T-helper 2 cell (primary cell): Measurements from ENCODE around the gene CEP112.

Source experiments
- DNase-seq, 5 experiments: peaks; one replicate each; pipeline versions ENCODE4 v3.0.0 to v3.0.0-alpha.2; 2012 to 2022

Gene CEP112

DNA sequence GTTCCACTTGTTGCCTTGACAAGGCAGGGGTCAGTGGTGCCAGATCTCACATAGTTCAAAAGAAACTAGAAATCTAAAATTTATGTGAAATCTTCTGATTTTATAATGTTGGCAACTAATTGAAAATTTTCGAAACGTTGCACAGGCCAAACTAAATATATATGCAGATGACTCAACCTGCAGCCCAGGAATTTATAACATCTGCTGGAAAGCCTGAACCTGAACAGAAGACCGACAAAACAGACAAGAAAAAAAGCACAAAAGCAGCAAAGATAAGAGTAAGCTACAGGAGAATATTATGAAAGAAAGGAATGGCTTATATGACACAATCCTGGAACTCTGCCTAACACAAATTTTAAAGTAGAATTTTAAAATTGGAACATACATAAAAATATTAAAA lies 207.6 kb downstream of the CEP112 start:
- DNase-seq: no peak

DNA sequence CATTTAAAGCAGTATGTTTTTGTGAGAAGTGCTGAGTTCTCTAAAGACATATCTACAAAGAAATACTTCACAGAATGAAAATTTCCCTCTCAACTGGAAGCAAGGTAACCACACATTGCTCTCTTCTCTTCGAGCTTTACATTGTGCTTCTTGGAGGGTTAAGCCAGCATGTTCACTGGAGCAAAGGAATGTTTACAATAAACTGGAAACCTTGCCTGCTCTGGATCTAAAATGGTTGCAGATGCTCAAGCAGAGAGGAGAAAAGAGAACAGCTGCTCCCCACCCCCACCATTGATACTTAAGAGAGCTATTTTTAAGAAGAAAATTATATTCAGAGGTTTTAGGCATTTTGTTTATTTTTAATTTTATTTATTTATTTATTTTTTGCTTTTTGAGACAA lies 213.1 kb downstream of the CEP112 start:
- no peak for DNase-seq

DNA sequence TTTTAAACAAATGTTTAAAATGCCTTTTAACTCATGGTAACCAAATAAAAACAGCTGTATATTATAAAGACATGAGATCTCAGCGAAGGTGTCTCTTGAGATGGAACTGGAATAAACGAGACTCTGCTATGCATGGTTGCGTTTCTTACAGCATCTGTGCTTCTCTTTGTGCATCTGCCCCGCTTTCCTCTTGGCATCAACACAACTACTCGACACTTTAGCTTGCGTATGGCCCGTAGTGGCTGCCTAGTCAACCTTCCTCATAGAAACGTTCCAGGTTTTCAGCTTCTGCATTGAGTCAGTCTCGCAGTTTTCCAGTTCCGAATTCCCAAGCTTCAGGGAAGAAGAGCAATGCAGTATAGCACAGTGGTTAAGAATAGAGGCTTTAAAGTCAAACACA lies 214.9 kb downstream of the CEP112 start:
- DNase-seq: no peak

DNA sequence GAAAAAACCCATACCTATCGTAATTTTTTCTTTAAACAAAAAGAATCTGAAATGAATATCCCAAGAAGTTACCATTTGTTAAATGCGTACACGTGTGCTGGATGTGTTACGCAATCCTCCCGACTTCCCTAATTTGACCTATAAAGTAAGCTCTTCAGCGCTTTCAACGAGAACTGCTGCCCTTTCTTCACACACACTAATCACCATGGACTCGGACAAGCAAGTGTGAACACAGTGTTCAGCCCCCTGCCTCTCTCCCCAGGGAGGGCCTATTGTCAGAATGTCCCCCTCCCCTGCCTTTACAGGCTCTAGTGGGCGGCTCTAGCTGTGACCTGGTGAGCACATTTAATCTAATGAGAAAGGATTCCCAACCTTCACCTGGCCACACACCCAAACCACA lies 216.1 kb downstream of the CEP112 start:
- no peak for DNase-seq

DNA sequence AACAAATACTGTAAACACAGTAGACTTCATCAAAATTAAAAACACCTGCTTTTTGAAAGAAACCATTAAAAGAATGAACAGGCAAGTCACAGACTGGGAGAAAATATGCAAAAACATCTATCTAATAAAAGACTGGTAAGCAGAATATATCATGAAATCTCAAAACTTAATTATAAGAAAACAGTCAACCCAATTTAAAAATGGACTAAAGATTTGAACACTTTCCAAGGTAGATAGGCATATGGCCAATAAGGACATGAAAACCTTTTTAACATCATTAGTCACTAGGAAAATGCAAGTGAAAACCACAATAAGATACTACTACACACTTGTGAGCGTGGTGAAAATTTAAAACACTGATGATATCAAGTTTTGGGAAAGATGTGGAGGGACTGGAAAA lies 218.7 kb downstream of the CEP112 start:
- no peak for DNase-seq

DNA sequence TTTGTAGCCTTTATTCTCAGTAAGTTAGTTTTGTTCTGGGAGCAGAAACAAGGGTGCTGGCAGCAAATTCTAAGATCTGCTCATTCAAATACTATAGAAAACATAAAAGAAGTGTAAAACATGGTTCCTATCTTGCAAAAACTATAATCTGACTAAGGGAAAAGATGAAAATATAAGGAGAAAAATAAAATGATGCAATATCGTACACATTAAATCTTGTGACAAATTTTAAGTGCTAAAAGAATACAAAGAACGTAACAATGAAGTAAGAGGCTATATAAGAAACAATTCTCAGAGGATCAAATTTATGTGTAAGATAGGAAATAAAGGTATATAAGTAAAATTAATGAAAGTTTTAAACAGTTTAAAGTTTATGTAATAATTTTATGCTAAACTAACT lies 224.6 kb downstream of the CEP112 start:
- DNase-seq: no peak

DNA sequence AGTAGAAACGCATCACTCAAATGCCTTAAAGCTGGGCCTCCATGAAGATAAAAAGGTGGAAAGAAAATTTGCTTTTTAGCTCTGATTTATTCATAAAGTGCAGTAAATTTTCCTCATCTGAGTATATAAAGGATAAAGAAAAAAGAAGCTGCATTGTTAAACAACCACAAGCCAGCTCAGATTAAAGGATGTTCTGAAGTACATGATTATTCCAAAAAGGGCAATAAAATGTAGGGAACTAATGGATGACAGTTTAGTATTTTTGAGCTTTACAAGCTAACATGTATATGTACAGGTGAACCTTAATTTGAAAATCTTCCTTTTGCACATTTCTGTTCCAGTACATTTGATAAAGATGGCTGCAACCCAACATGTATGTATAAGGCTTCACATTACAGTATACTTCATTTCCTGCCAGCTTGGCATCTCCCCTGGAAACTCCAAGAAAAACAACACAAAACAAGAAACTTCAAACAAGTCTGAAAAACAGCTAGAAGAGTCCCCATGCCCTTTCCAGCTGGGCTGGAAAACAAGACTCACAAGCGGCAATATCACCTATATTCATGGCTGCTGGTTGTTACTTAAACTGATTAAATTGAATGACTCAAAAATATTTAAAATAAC lies 225.7 kb downstream of the CEP112 start:
- DNase-seq: no peak

DNA sequence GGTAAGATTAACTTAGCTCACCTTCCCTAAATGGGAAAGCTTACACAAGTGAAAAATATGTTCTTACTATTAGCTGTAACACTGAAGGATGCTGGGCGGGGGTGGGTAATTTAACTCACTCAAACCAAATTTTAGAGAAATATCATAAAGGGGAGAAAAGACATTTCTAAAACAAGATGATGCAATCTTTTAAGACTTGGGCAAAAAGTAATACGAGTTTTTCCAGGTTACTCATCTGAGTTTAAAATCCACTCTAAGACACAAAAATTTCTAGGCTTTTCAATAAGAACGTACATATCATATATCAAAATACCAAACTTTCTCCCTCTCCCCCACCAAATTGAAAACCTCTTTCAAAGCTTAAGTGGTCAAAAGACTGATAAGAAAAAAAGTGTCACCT lies 228.8 kb downstream of the CEP112 start:
- DNase-seq: no peak

DNA sequence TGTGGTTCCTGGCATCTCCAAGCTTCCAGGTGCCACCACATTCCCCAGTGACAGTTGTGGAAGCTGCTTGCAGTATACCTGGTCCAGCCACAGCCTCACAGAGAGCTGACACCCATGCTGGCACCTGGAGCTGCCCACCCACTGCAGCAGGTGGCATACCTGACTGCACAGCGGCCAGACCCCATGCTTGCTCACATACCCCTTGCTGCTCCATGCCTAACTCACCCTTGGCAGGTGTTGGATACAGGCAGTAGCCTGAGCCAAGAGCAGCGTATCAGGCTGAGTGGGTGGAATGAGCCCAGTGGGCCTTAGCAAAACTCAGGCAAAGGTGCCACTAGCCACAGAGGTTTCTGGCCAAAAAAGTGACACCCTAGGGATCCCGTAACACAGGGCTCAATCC lies 232.3 kb downstream of the CEP112 start:
- no peak for DNase-seq

DNA sequence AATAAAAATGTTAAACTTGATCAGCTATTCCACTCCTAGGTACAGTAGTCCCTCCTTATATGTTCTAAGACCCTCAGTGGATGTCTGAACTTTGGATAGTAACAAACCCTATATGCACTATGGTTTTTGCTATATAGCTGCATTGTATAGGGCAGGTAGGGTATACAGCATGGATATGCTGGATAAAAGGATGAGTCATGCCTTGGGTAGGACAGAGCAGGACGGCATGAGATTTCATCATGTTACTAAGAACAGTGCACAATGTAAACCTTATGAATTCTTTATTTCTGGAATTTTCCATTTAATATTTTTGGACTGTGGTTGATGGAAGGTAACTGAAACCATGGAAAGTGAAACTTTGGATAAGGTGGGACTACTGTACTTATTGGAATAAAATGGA lies 235.1 kb downstream of the CEP112 start:
- no peak for DNase-seq

DNA sequence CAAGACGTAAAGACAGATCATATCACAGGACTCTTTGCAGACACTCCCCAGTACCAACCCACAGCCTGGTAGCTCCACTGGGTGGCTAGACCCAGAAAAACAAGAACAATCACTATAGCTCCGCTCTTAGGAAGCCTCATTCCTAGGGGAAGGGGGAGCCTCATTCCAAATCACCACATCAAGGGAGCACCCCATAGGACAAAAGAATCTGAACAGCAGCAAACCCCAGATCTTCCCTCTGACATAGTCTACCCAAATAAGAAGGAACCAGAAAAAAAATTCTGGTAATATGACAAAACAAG lies 237.8 kb downstream of the CEP112 start:
- no peak for DNase-seq

DNA sequence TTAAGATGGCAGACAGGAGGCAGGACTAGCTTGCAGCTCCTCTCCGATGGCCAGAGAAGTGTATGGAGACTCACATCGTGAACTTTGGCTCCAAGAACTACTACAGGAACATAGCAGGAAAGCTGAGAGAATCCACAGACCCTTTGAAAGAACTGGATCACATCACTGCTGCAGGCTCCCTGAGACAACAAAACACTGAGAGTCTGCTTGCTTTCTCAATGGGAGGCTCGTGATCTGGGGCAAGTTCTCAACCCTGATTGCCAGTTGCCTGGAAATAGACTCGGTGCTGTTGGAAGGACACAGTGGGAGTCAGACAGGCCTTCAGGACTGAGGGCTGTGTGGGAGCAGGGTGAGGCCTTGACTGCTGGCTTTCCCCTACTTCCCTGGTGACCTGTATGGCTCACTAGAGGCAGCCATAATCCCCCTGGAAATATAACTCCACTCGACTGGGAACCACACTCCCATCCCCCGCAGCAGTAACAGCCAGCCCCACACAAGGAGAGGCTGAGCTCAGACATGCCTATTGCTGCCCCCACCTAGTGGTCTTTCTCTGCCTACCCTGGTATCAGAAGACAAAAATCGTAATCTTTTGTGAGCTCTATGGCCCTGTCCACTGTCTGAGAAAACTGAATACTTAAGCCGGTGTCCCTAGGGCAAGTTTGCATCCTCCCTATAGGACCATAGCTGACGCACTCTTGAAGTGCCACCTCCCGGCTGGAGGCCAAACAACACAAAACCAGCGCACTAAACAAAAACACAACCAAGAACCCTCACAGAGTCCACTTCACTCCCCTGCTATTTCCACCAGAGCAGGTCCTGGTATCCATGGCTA lies 238.4 kb downstream of the CEP112 start:
- no peak for DNase-seq

DNA sequence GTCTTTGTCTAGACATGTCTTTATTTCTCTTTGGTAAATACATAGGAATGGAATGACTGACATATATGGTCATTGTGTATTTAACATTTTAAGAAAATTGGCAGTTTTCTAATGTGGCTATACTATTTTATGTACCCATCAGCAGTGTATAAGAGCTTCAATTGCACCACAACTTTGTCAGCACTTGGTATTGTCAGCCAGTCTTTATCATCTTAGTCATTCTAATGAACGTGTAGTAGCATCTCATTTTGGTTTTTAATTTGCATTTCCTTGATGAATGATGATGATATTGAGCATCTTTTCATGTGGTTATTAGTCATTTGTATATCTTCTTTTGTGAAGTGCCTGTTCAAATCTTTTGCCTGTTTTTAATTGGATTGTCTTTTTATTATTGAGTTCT lies 239.3 kb downstream of the CEP112 start:
- no peak for DNase-seq

DNA sequence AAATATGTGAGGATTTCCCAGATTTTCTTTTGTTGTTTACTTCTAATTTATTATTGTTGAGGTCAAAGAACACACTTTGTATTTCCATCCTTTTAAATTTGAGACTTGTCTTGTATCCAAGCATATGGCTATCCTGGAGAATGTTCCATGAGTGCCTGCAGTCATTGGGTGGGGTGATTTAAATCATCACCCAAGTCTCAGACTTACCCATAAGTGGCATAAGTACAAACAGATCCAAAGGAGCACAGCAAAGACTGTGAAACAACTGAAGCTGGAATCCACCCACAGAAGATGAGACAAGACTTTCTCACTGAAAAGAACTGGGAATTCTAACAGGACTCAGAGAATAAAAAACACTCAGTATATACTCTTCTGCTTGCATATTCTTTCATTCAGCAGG lies 239.9 kb downstream of the CEP112 start:
- no peak for DNase-seq

DNA sequence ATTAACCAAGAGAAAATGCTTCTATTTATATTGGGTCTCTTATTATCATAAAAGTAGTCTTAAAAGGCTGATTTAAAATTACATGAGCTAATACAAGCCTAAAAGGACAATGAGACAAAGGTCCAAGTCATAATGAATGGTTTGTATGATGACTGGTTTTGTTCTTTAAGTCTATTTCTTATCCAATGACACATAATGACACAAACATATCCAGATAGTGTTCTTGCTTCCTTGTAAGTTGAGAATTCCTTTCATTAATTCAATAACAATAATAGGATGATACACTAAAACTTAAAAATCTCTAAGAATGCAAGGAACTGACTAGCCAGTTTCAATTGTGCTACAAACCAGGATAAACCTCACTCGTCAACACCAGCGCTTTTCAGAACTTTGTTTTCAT lies 244.1 kb downstream of the CEP112 start:
- no peak for DNase-seq

DNA sequence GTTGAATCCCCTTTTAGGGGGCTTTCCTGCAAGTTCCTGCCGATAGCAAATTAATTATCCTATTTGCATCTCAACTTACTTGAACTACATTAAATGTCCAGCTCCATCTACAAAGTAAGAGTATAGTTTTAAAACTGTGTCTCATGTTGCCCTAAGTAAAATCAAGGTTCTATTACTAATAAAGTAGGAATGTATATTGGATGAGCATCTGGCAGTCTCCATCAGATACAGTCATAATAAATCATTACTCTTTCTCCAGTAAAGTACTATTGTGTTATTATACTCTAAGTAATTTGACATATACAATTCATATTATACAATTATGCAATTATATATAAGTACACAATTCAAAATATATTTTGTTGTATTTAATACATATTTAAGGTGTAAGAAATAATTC lies 249.3 kb downstream of the CEP112 start:
- DNase-seq: no peak

DNA sequence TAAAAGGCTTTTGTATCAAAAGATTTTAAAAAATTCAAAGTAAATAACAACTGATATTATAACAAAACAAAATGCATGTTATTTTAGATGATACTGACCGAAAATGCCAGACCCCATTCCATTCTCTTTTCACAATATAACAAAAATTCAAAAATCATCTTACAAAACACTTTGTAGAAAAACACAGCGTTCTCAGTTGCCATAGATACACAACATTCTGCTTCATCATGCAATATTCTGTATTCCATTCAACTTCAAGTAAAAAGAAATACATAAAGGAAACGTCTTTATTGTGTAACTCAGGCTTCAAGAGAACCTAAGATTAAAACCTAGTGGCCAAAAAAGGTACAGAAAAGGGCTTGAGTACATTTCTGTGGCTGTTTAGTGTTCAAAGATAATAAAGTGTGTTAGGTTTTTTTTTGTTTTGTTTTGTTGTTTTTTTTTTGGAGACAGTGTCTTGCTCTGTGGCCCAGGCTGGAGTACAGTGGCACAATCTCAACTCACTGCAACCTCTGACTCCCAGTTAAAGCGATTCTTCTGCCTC lies 250.5 kb downstream of the CEP112 start:
- DNase-seq: no peak

DNA sequence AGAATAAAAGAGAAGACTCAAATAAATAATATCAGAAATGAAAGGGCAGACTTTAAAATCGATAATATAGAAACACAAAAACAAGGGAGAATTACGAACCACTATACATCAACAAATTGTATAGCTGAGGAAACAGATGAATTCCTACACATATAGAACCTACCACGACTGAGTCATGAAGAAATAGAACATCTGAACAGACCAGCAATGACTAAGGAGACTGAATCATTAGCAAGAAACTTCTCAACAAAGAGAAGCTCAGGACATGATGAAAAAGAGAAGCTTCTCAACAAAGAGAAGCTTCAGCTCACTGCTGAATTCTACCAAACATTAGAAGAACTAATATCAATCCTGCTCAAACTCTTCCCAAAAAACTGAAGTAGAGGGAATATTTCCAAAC lies 255.9 kb downstream of the CEP112 start:
- no peak for DNase-seq

DNA sequence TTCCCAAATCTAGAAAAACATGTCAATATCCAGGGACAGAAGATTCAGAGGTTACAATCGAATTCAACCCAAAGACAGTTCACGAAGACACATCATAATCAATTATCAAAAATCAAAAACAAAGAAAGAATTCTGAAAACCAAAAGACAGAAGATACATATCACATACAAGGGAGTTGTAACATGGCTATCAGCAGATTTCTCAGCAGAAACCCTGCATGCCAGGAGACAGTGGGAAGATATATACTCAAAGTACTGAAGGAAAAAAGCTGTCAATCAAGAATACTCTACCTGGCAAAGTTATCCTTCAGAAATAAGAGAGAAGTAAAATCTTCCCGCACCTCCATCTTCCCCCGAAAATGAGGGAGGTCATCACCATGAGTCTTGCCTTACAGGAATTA lies 258.6 kb downstream of the CEP112 start:
- DNase-seq: no peak

DNA sequence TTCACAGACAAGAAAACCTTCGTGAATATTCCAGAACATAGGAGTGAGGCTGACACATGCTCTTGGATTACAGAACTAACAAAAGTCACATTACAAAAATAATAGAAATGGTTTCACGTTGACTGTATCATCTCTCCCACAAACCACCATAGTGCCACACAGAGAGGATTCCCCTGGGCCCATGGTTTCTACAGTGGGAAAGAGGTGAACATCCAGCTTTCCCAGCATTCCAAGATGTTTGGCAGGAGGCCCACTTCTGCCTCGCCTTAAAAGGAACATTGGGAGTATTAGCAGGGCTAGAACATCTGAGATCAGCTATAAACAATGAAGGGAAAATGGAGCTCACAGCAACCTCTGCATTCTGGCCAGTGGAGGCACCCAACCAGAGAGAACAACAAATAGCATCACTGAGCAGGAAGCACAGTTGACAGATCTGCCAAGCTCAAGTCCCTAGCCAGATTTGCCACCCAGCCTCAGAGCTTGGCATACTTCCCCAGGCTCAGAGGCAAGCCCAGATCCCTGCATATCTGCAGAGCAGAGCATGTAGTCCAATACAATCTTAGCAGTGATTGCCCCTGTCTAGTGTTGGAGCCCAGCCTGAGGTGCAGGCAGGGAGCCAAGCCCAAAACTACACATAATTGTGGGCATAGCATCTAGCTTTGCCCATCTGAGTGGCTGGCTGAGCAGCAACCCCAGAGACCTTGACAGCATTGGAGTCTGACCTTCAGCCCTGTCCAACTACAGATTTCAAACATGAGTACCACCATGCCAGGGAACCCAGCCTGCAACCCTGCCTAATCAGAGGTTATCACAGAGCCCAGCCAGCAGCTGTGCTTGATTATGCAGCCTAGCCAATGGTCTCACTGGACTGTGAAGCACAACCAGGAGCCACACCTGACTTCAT lies 260.4 kb downstream of the CEP112 start:
- no peak for DNase-seq

DNA sequence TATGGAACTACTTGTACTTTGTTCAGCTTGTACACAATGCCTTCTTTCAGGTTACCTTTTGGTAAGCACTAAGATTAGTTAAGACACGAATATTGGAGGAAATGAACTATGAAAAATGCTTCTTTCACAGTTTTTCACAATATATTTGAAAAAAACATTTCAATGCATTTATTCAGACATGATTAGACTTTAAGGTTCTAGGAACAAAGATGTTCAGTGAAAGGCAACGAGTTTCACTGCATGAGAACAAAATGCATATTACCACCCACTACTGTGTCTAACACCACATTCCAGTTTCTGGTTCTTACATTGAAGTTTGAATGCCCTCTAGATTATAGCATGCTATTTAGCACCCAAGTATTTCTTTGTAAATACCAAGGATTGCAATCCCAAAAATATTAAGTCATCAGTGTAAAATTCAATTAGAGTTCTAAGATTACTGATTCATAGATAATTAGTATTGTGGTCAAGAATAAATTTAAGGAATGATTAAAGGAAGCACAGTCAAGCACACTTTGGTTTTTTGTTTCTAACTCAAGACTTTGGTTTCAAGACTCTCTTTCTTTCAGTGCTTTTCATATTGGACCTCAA lies 261.7 kb downstream of the CEP112 start:
- DNase-seq: no peak

DNA sequence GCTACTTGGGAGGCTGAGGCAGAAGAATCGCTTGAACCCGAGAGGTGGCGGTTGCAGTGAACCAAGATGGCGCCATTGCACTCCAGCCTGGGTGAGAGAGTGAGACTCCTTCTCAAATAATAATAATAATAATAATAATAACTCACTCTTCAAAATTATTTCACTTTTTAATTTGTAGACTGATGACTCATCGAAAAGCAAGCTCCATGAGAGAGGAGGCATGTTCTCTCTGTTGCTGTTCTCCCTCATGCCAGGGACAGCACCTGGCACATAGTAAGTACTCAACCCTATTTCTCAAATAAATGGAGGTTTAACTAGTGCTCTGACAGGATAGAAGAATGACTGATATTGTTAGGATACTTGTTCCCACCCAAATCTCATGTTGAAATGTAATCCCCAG lies 265.3 kb downstream of the CEP112 start:
- no peak for DNase-seq
